ENCODE data around the gene CREG2. TPM values are rescaled to one million over a fixed set of nuclear protein-coding genes. Genes with fewer than 3 reads are reported as not detected.
A peak's percentile ranks its signal among the peaks of the same experiment; 100 is the strongest.

CREG2 gene
- polyA plus RNA-seq, 1 of the 3 experiments (the other 2 are of a cell fraction), result 1.4 TPM

DNA sequence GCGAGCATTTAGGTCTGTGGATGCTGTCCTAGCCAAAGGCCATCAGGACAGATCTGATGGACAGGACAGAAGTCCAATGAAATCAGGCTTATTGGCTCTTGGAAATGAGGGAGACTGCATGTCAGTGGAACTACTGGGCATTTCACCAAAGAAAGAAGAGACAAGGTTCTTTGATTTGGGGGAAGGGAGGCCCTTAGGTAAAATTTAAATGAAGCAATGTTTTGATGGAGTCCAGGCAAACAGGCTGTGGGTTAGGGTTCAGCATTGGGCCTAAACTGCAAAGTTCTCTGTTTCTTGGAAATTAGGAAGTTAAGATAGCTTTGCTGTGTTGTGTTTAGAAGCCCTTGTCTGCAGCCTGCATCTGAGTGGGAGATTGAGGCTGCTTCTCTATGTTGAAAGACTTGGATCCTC, 47.2 kb downstream of the CREG2 start:
- no peak for DNase-seq
- H3K36me3 ChIP-seq (replicated peaks in 1 of 2; ENCODE audit: control insufficient read depth in 1 of 2, insufficient read depth in 2 of 2, low read length in 1 of 2), result no peaks in the 10 kb centered on the region
- POLR2A ChIA-PET, result no interaction called here
- H3K9me3 ChIP-seq, result no peaks in the 10 kb centered on the region
- TF ChIP-seq, protein P1, sequence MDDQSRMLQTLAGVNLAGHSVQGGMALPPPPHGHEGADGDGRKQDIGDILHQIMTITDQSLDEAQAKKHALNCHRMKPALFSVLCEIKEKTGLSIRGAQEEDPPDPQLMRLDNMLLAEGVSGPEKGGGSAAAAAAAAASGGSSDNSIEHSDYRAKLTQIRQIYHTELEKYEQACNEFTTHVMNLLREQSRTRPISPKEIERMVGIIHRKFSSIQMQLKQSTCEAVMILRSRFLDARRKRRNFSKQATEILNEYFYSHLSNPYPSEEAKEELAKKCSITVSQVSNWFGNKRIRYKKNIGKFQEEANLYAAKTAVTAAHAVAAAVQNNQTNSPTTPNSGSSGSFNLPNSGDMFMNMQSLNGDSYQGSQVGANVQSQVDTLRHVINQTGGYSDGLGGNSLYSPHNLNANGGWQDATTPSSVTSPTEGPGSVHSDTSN (IDR thresholded peaks at IDR 0.05), result peak; percentile 60; the same call in 1 of the 2 replicates
- no peak for TF ChIP-seq TCF12 (IDR thresholded peaks at IDR 0.05)
- H3K79me2 ChIP-seq (ENCODE audit: insufficient read depth), result no peaks in the 10 kb centered on the region
- no peak overlapping the region for H3K4me3 ChIP-seq (ENCODE audit: low read depth in 2 of 2, low read length in 1 of 2)
- no peak overlapping the region for H3K4me2 ChIP-seq
- CTCF ChIA-PET, result interaction anchor here (1.3 to 3.3 kb wide), 4 partner anchors 9 to 73 kb away, joined by 3 to 40 read pairs (median 4); no protein-coding TSS in a partner anchor
- WGBS (ENCODE audit: low lambda C conversion rate), result 100% methylated on average over 1 of the region's 1 CpG
- H3F3A ChIP-seq (replicated peaks; ENCODE audit: insufficient read depth), result no peaks in the 10 kb centered on the region
- H2AFZ ChIP-seq (ENCODE audit: low read depth), result no peak overlapping the region
- H3K4me1 ChIP-seq (ENCODE audit: control insufficient read depth in 1 of 2, insufficient read depth in 2 of 2, low read depth in 1 of 2, low read length in 1 of 2), result no peaks in the 10 kb centered on the region
- no peaks in the 10 kb centered on the region for H3K9me2 ChIP-seq
- H3K27me3 ChIP-seq (ENCODE audit: insufficient read depth), result no peaks in the 10 kb centered on the region
- no peak overlapping the region for H3K9ac ChIP-seq
- no peaks in the 10 kb centered on the region for H4K20me1 ChIP-seq (ENCODE audit: insufficient read depth)
- no peak overlapping the region for H3K27ac ChIP-seq (ENCODE audit: low read depth in 2 of 2, low read length in 1 of 2)

DNA sequence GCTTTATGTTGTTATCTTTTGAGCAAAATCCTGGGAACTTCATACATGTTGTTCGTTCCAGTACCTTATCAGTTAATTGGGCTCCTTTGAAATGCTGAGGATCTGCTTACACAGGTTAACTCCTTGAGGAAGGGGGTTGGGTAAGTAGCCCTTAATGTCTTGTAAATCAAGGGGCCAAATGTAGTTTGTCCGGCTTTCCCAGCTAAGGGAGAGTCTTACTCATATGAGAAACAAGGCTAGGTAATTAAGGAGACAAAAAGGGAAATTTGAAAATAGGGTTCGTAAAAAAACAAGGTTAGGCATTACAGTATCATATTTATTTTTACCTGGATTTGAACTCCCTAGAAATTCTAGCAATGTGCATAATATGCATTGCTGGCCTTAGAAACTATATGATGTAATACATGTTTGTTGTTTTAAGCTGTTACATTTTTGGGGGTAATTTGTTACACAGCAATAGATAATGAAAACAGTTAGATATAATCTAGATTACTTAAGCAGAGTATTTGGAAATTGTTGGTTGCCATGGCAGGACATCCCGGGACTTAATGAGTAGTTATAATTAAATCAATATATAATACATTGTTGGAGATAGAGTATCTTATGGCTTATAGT, 47.9 kb downstream of the CREG2 start:
- no peaks in the 10 kb centered on the region for H4K20me1 ChIP-seq (ENCODE audit: insufficient read depth)
- no peak overlapping the region for H2AFZ ChIP-seq (ENCODE audit: low read depth)
- CTCF ChIA-PET, result interaction anchor here (1.2 to 1.3 kb wide), 2 partner anchors 57 to 80 kb away, joined by 3 to 4 read pairs; no protein-coding TSS in a partner anchor
- no peaks in the 10 kb centered on the region for H3K79me2 ChIP-seq (ENCODE audit: insufficient read depth)
- POLR2A ChIA-PET, result no interaction called here
- no peak overlapping the region for H3K27ac ChIP-seq (ENCODE audit: low read depth in 2 of 2, low read length in 1 of 2)
- 74% methylated on average over 4 of the region's 4 CpGs for WGBS (ENCODE audit: low lambda C conversion rate)
- H3K9me2 ChIP-seq, result no peaks in the 10 kb centered on the region
- no peak overlapping the region for H3K4me2 ChIP-seq
- no peaks in the 10 kb centered on the region for H3K36me3 ChIP-seq (replicated peaks in 1 of 2; ENCODE audit: control insufficient read depth in 1 of 2, insufficient read depth in 2 of 2, low read length in 1 of 2)
- H3K4me3 ChIP-seq (ENCODE audit: low read depth in 2 of 2, low read length in 1 of 2), result no peak overlapping the region
- TF ChIP-seq RCOR1 (IDR thresholded peaks at IDR 0.05; ENCODE audit: low read length) (no peak), MEF2A (IDR thresholded peaks at IDR 0.05; ENCODE audit: borderline replicate concordance, low read depth) (no peak), GABPA (IDR thresholded peaks at IDR 0.05; ENCODE audit: low read depth) (no peak), JUND (IDR thresholded peaks at IDR 0.05) (no peak), SMC3 (IDR thresholded peaks at IDR 0.05; ENCODE audit: low read depth, low read length) (no peak), EZH2phosphoT487 (IDR thresholded peaks at IDR 0.05; ENCODE audit: borderline replicate concordance, low read depth) (no peak), FOXM1 (IDR thresholded peaks at IDR 0.05; ENCODE audit: low read depth) (no peak), TAF1 (IDR thresholded peaks at IDR 0.05; ENCODE audit: borderline replicate concordance, low read depth, low read length) (no peak), RAD21 (IDR thresholded peaks at IDR 0.05; ENCODE audit: low read length) (no peak)
- TF ChIP-seq, protein P2, sequence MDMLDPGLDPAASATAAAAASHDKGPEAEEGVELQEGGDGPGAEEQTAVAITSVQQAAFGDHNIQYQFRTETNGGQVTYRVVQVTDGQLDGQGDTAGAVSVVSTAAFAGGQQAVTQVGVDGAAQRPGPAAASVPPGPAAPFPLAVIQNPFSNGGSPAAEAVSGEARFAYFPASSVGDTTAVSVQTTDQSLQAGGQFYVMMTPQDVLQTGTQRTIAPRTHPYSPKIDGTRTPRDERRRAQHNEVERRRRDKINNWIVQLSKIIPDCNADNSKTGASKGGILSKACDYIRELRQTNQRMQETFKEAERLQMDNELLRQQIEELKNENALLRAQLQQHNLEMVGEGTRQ (IDR thresholded peaks at IDR 0.05; ENCODE audit: borderline replicate concordance, low read depth, low read length), result no peak
- TF ChIP-seq, protein P3, sequence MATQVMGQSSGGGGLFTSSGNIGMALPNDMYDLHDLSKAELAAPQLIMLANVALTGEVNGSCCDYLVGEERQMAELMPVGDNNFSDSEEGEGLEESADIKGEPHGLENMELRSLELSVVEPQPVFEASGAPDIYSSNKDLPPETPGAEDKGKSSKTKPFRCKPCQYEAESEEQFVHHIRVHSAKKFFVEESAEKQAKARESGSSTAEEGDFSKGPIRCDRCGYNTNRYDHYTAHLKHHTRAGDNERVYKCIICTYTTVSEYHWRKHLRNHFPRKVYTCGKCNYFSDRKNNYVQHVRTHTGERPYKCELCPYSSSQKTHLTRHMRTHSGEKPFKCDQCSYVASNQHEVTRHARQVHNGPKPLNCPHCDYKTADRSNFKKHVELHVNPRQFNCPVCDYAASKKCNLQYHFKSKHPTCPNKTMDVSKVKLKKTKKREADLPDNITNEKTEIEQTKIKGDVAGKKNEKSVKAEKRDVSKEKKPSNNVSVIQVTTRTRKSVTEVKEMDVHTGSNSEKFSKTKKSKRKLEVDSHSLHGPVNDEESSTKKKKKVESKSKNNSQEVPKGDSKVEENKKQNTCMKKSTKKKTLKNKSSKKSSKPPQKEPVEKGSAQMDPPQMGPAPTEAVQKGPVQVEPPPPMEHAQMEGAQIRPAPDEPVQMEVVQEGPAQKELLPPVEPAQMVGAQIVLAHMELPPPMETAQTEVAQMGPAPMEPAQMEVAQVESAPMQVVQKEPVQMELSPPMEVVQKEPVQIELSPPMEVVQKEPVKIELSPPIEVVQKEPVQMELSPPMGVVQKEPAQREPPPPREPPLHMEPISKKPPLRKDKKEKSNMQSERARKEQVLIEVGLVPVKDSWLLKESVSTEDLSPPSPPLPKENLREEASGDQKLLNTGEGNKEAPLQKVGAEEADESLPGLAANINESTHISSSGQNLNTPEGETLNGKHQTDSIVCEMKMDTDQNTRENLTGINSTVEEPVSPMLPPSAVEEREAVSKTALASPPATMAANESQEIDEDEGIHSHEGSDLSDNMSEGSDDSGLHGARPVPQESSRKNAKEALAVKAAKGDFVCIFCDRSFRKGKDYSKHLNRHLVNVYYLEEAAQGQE (IDR thresholded peaks at IDR 0.05; ENCODE audit: low read depth, low read length), result no peak
- TF ChIP-seq, protein P4, sequence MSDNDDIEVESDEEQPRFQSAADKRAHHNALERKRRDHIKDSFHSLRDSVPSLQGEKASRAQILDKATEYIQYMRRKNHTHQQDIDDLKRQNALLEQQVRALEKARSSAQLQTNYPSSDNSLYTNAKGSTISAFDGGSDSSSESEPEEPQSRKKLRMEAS (IDR thresholded peaks at IDR 0.05; ENCODE audit: low read depth), result no peak
- DNase-seq, result no peak
- no peak overlapping the region for H3K9ac ChIP-seq
- H3K9me3 ChIP-seq, result no peaks in the 10 kb centered on the region
- H3F3A ChIP-seq (replicated peaks; ENCODE audit: insufficient read depth), result no peaks in the 10 kb centered on the region
- H3K27me3 ChIP-seq (ENCODE audit: insufficient read depth), result no peaks in the 10 kb centered on the region
- H3K4me1 ChIP-seq (ENCODE audit: control insufficient read depth in 1 of 2, insufficient read depth in 2 of 2, low read depth in 1 of 2, low read length in 1 of 2), result no peaks in the 10 kb centered on the region
